ENCODE measurements around the gene CRYM. TPM values are rescaled to one million over a fixed set of nuclear protein-coding genes. Genes with fewer than 3 reads are reported as not detected.

The CRYM gene
- total RNA-seq, 1 donor from 2014 or later: 3.7 TPM

GRCh38 chr16:21242756-21243155 lies 35.3 kb downstream of the CRYM start:
- no peak for DNase-seq (ENCODE audit: low spot score)
- TF ChIP-seq CTCF (IDR thresholded peaks at IDR 0.05; ENCODE audit: unreplicated experiment): no peak
- Mint-ChIP-seq H3K27me3 (ENCODE audit: unreplicated experiment) (no peaks in the 10 kb centered on the region), H3K4me3 (ENCODE audit: unreplicated experiment) (no peak overlapping the region), H3K4me1 (ENCODE audit: unreplicated experiment) (peaks cover 3% of the 10 kb centered on the region), H3K36me3 (ENCODE audit: low read depth, unreplicated experiment) (no peaks in the 10 kb centered on the region), H3K9me3 (ENCODE audit: unreplicated experiment) (no peaks in the 10 kb centered on the region), H3K27ac (ENCODE audit: unreplicated experiment) (no peak overlapping the region)

GRCh38 chr16:21239646-21240045 lies 38.4 kb downstream of the CRYM start:
- DNase-seq (ENCODE audit: low spot score): no peak
- Mint-ChIP-seq H3K4me1 (ENCODE audit: unreplicated experiment) (no peaks in the 10 kb centered on the region), H3K36me3 (ENCODE audit: low read depth, unreplicated experiment) (no peaks in the 10 kb centered on the region), H3K9me3 (ENCODE audit: unreplicated experiment) (no peaks in the 10 kb centered on the region), H3K27me3 (ENCODE audit: unreplicated experiment) (no peaks in the 10 kb centered on the region), H3K4me3 (ENCODE audit: unreplicated experiment) (no peak overlapping the region), H3K27ac (ENCODE audit: unreplicated experiment) (no peak overlapping the region)
- no peak for TF ChIP-seq CTCF (IDR thresholded peaks at IDR 0.05; ENCODE audit: unreplicated experiment)

- no peak for DNase-seq (ENCODE audit: low spot score)
- H3K27me3 Mint-ChIP-seq (ENCODE audit: unreplicated experiment): no peaks in the 10 kb centered on the region
- H3K9me3 Mint-ChIP-seq (ENCODE audit: unreplicated experiment): no peaks in the 10 kb centered on the region
- no peak overlapping the region for H3K4me3 Mint-ChIP-seq (ENCODE audit: unreplicated experiment)
- H3K36me3 Mint-ChIP-seq (ENCODE audit: low read depth, unreplicated experiment): no peaks in the 10 kb centered on the region
- TF ChIP-seq CTCF (IDR thresholded peaks at IDR 0.05; ENCODE audit: unreplicated experiment): no peak
- H3K27ac Mint-ChIP-seq (ENCODE audit: unreplicated experiment): no peak overlapping the region
- no peaks in the 10 kb centered on the region for H3K4me1 Mint-ChIP-seq (ENCODE audit: unreplicated experiment)
Observed at GRCh38 chr16:21236831-21237230, 41.3 kb downstream of the CRYM start.

DNA sequence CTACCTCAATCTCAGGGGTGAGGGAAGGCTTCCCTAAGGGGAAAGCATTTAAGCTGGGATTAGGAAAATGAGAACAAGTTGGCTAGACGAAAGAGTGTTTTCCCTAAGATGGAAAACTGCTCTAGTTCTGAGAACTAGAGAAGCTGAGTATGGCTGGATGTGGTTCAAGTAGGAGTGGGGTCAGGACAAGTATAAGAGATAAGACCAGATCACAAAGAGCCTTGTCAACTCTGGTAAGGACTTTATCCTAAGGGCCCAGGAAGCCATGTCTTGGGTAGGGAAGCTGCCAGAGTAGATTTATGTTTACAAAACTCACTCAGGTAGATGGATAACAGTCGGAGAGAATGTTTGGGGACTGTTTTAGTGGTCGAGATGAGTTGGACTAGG lies 42.9 kb downstream of the CRYM start:
- H3K27ac Mint-ChIP-seq (ENCODE audit: unreplicated experiment): no peak overlapping the region
- no peak for DNase-seq (ENCODE audit: low spot score)
- no peaks in the 10 kb centered on the region for H3K27me3 Mint-ChIP-seq (ENCODE audit: unreplicated experiment)
- H3K4me1 Mint-ChIP-seq (ENCODE audit: unreplicated experiment): no peaks in the 10 kb centered on the region
- H3K9me3 Mint-ChIP-seq (ENCODE audit: unreplicated experiment): no peaks in the 10 kb centered on the region
- TF ChIP-seq CTCF (IDR thresholded peaks at IDR 0.05; ENCODE audit: unreplicated experiment): no peak
- no peaks in the 10 kb centered on the region for H3K36me3 Mint-ChIP-seq (ENCODE audit: low read depth, unreplicated experiment)
- H3K4me3 Mint-ChIP-seq (ENCODE audit: unreplicated experiment): no peak overlapping the region

GRCh38 chr16:21233521-21234150 lies 44.5 kb downstream of the CRYM start, which contains the start of gene ANKS4B:
Gene ANKS4B, plus strand, starts transcription at chr16:21233699. Its CDS starts 39 bp downstream, at chr16:21233738.
- DNase-seq (ENCODE audit: low spot score): no peak
- Mint-ChIP-seq H3K4me1 (ENCODE audit: unreplicated experiment) (peaks cover 7% of the 10 kb centered on the region), H3K9me3 (ENCODE audit: unreplicated experiment) (no peaks in the 10 kb centered on the region), H3K27ac (ENCODE audit: unreplicated experiment) (no peak within 1 kb of the TSS), H3K36me3 (ENCODE audit: low read depth, unreplicated experiment) (no peaks in the 10 kb centered on the region), H3K4me3 (ENCODE audit: unreplicated experiment) (no peak within 1 kb of the TSS), H3K27me3 (ENCODE audit: unreplicated experiment) (no peaks in the 10 kb centered on the region)
- no peak for TF ChIP-seq CTCF (IDR thresholded peaks at IDR 0.05; ENCODE audit: unreplicated experiment)
